Measurements from ENCODE around the gene FAM151B.
"Not testable (repeated sequence)": the region's sequence is repeated elsewhere in the genome, so short reads cannot be mapped to it uniquely, and the experiment has no call there.

Gene FAM151B

GRCh38 chr5:80487829-80488721 lies at the start of gene FAM151B:
TSS of gene FAM151B (plus strand) at chr5:80488100. CDS start at chr5:80488124, 24 bp downstream.
- in situ Hi-C loops (cut with HindIII; ENCODE audit: low sequenced_read_pairs) = no loop called here

- in situ Hi-C loops (cut with HindIII; ENCODE audit: low sequenced_read_pairs) = no loop called here
Observed at GRCh38 chr5:80438739-80439138, 49.2 kb upstream of the FAM151B start.

GRCh38 chr5:80439213-80439612 lies 48.7 kb upstream of the FAM151B start:
- in situ Hi-C loops (cut with HindIII; ENCODE audit: low sequenced_read_pairs) = no loop called here

GRCh38 chr5:80442742-80443141 lies 45.2 kb upstream of the FAM151B start:
- in situ Hi-C loops (cut with HindIII; ENCODE audit: low sequenced_read_pairs) = no loop called here

GRCh38 chr5:80453366-80453765 lies 34.5 kb upstream of the FAM151B start:
- in situ Hi-C loops (cut with HindIII; ENCODE audit: low sequenced_read_pairs) = no loop called here

- in situ Hi-C loops (cut with HindIII; ENCODE audit: low sequenced_read_pairs) = no loop called here
Observed at GRCh38 chr5:80463269-80463668, 24.6 kb upstream of the FAM151B start.

GRCh38 chr5:80466669-80467485 lies 21.0 kb upstream of the FAM151B start:
- in situ Hi-C loops (cut with HindIII; ENCODE audit: low sequenced_read_pairs) = no loop called here

GRCh38 chr5:80468131-80468530 lies 19.8 kb upstream of the FAM151B start:
- in situ Hi-C loops (cut with HindIII; ENCODE audit: low sequenced_read_pairs) = no loop called here

GRCh38 chr5:80470631-80471030 lies 17.3 kb upstream of the FAM151B start:
- in situ Hi-C loops (cut with HindIII; ENCODE audit: low sequenced_read_pairs) = not testable (repeated sequence)

GRCh38 chr5:80474929-80475328 lies 13.0 kb upstream of the FAM151B start:
- in situ Hi-C loops (cut with HindIII; ENCODE audit: low sequenced_read_pairs) = no loop called here

GRCh38 chr5:80479713-80480112 lies 8.2 kb upstream of the FAM151B start:
- in situ Hi-C loops (cut with HindIII; ENCODE audit: low sequenced_read_pairs) = no loop called here

- in situ Hi-C loops (cut with HindIII; ENCODE audit: low sequenced_read_pairs) = no loop called here
Observed at GRCh38 chr5:80480354-80480753, 7.5 kb upstream of the FAM151B start.

GRCh38 chr5:80481019-80481893 lies 6.6 kb upstream of the FAM151B start:
- in situ Hi-C loops (cut with HindIII; ENCODE audit: low sequenced_read_pairs) = no loop called here

GRCh38 chr5:80482578-80482977 lies 5.3 kb upstream of the FAM151B start:
- in situ Hi-C loops (cut with HindIII; ENCODE audit: low sequenced_read_pairs) = no loop called here

GRCh38 chr5:80483636-80484232 lies 4.2 kb upstream of the FAM151B start:
- in situ Hi-C loops (cut with HindIII; ENCODE audit: low sequenced_read_pairs) = no loop called here

GRCh38 chr5:80487444-80487828 lies 464 bp upstream of the FAM151B start:
- in situ Hi-C loops (cut with HindIII; ENCODE audit: low sequenced_read_pairs) = no loop called here

- in situ Hi-C loops (cut with HindIII; ENCODE audit: low sequenced_read_pairs) = no loop called here
Observed at GRCh38 chr5:80491296-80491695, 3.4 kb downstream of the FAM151B start.

GRCh38 chr5:80492741-80493140 lies 4.8 kb downstream of the FAM151B start:
- in situ Hi-C loops (cut with HindIII; ENCODE audit: low sequenced_read_pairs) = no loop called here

- in situ Hi-C loops (cut with HindIII; ENCODE audit: low sequenced_read_pairs) = not testable (repeated sequence)
Observed at GRCh38 chr5:80493443-80493842, 5.5 kb downstream of the FAM151B start.

- in situ Hi-C loops (cut with HindIII; ENCODE audit: low sequenced_read_pairs) = no loop called here
Observed at GRCh38 chr5:80495891-80496290, 8.0 kb downstream of the FAM151B start.

Measured in endothelial cell of hepatic sinusoid (primary cell).